HG02678 (cell line): Measurements from ENCODE around the gene KIF19.
"Not testable (repeated sequence)": the region's sequence is repeated elsewhere in the genome, so short reads cannot be mapped to it uniquely, and the experiment has no call there.

ENCODE experiments used
- ATAC-seq: cut with Tn5 transposase; IDR thresholded peaks from one replicate; pipeline ENCODE4 v1.9.1; 2021; ENCODE audit warnings: mild to moderate bottlenecking, moderate library complexity; ENCODE audit not compliant: unreplicated experiment

The KIF19 gene

GRCh38 chr17:74386386-74386785, 60.4 kb downstream of the KIF19 start:
- no peak for ATAC-seq

- no peak for ATAC-seq
These were observed 61.6 kb downstream of the KIF19 start for GRCh38 chr17:74387365-74388218.

GRCh38 chr17:74389084-74389753, 63.2 kb downstream of the KIF19 start:
- ATAC-seq: no peak

GRCh38 chr17:74389937-74390679, 64.1 kb downstream of the KIF19 start:
- ATAC-seq: no peak

GRCh38 chr17:74390680-74391653, 64.9 kb downstream of the KIF19 start:
- ATAC-seq: no peak

GRCh38 chr17:74391771-74392170, 65.7 kb downstream of the KIF19 start:
- ATAC-seq: no peak

- ATAC-seq: no peak
These were observed 66.8 kb downstream of the KIF19 start for GRCh38 chr17:74392848-74393247.

GRCh38 chr17:74393346-74393942, 67.4 kb downstream of the KIF19 start:
- no peak for ATAC-seq

GRCh38 chr17:74394275-74394950, 68.4 kb downstream of the KIF19 start:
- no peak for ATAC-seq

- no peak for ATAC-seq
These were observed 69.0 kb downstream of the KIF19 start for GRCh38 chr17:74394977-74395376.

GRCh38 chr17:74396567-74396966, 70.5 kb downstream of the KIF19 start:
- ATAC-seq: no peak

- ATAC-seq: no peak
These were observed 76.0 kb downstream of the KIF19 start for GRCh38 chr17:74402048-74402447.

- no peak for ATAC-seq
These were observed 77.6 kb downstream of the KIF19 start for GRCh38 chr17:74403512-74404137.

- no peak for ATAC-seq
These were observed 78.2 kb downstream of the KIF19 start for GRCh38 chr17:74404218-74404617.

GRCh38 chr17:74404789-74405188, 78.8 kb downstream of the KIF19 start:
- ATAC-seq: no peak

- not testable (repeated sequence) for ATAC-seq
These were observed 79.3 kb downstream of the KIF19 start for GRCh38 chr17:74405311-74405710.
